Stomach smooth muscle (tissue), 2 donors: ENCODE results near the gene PLAC8.
"Not testable (repeated sequence)": the region's sequence is repeated elsewhere in the genome, so short reads cannot be mapped to it uniquely, and the experiment has no call there.

Source experiments
- H3K27ac ChIP-seq: one replicate; pipeline ENCODE4 v1.7.0; 2013; ENCODE audit warnings: mild to moderate bottlenecking, low read length, inconsistent platforms
- H3K27me3 ChIP-seq, 2 donors: one replicate each; pipeline ENCODE4 v1.7.0; 2013; ENCODE audit warnings: low read length in 2 of 2; ENCODE audit not compliant: insufficient read depth in 2 of 2, control insufficient read depth in 1 of 2
- H3K36me3 ChIP-seq, 2 donors: one replicate each; pipeline ENCODE4 v1.7.0; 2013; ENCODE audit warnings: low read length in 2 of 2; ENCODE audit not compliant: control insufficient read depth in 2 of 2, insufficient read depth in 2 of 2
- H3K4me1 ChIP-seq: one replicate; pipeline ENCODE4 v1.7.0; 2013; ENCODE audit warnings: low read length; ENCODE audit not compliant: control insufficient read depth, insufficient read depth
- H3K4me3 ChIP-seq, 2 donors: one replicate each; pipeline ENCODE4 v1.7.0; 2013; ENCODE audit warnings: low read length in 2 of 2
- H3K9ac ChIP-seq, 2 donors: one replicate each; pipeline ENCODE4 v1.7.0; 2013; ENCODE audit warnings: low read length in 2 of 2, mild to moderate bottlenecking in 1 of 2
- H3K9me3 ChIP-seq, 2 donors: one replicate each; pipeline ENCODE4 v1.7.0; 2013; ENCODE audit warnings: low read length in 2 of 2; ENCODE audit not compliant: control insufficient read depth in 2 of 2
- donor health status: healthy.
- donor health status: Pancreatic carcinoma.

Gene PLAC8

GRCh38 chr4:83114576-83114975, at the start of gene PLAC8:
TSS of gene PLAC8 (minus strand) at chr4:83114729. CDS start at chr4:83107921, 6,808 bp downstream.
- Histone ChIP-seq H3K4me3 (no peak within 1 kb of the TSS), H3K4me1 (peaks cover 7% of the 10 kb centered on the region)

DNA sequence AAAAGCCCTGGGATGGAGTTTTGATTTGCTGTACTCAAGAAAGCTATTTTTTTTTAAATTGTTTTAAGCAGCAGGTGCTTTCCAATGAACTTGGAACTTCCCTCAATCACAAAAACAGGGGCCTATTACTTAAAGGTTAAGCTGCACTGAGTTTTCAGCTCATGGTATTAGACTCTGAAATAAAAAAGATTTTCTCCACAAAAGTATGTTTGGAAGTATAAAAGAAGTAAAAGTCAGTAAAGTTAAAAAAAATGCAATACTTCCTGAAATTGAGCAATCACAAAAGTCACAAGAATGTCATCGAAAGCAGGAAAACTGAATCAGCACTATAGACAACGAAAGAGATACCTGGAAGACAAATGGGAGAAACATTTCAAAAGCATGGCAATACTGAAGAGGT, 38.9 kb upstream of the PLAC8 start:
- Histone ChIP-seq H3K27me3 (no peaks in the 10 kb centered on the region), H3K4me1 (no peaks in the 10 kb centered on the region), H3K4me3 (no peak overlapping the region), H3K36me3 (no peaks in the 10 kb centered on the region), H3K27ac (no peak overlapping the region), H3K9me3 (peaks cover 0 to 4% of the 10 kb centered on the region in 2 donors), H3K9ac (no peak overlapping the region)

More at GRCh38 chr4:83114576-83114975, at the start of gene PLAC8:
- H3K9me3 ChIP-seq: no peaks in the 10 kb centered on the region
- no peaks in the 10 kb centered on the region for H3K36me3 ChIP-seq
- H3K27me3 ChIP-seq: peaks cover 0 to 2% of the 10 kb centered on the region in 2 donors
- no peak within 1 kb of the TSS for H3K27ac ChIP-seq
- no peak within 1 kb of the TSS for H3K9ac ChIP-seq

- no peak overlapping the region for H3K4me3 ChIP-seq
- H3K4me1 ChIP-seq: no peaks in the 10 kb centered on the region
- no peak overlapping the region for H3K27ac ChIP-seq
- no peaks in the 10 kb centered on the region for H3K36me3 ChIP-seq
- H3K9ac ChIP-seq: no peak overlapping the region
- no peaks in the 10 kb centered on the region for H3K27me3 ChIP-seq
- H3K9me3 ChIP-seq: peaks cover 0 to 4% of the 10 kb centered on the region in 2 donors
Observed at GRCh38 chr4:83152746-83153145, 38.2 kb upstream of the PLAC8 start.

GRCh38 chr4:83151651-83152050, 37.1 kb upstream of the PLAC8 start:
- Histone ChIP-seq H3K27me3 (no peaks in the 10 kb centered on the region), H3K9ac (no peak overlapping the region), H3K36me3 (no peaks in the 10 kb centered on the region), H3K27ac (no peak overlapping the region), H3K4me3 (no peak overlapping the region), H3K9me3 (peaks cover 0 to 4% of the 10 kb centered on the region in 2 donors), H3K4me1 (no peaks in the 10 kb centered on the region)

- Histone ChIP-seq H3K9ac (no peak overlapping the region), H3K27ac (no peak overlapping the region)
Observed at GRCh38 chr4:83150653-83151330, 36.3 kb upstream of the PLAC8 start.

DNA sequence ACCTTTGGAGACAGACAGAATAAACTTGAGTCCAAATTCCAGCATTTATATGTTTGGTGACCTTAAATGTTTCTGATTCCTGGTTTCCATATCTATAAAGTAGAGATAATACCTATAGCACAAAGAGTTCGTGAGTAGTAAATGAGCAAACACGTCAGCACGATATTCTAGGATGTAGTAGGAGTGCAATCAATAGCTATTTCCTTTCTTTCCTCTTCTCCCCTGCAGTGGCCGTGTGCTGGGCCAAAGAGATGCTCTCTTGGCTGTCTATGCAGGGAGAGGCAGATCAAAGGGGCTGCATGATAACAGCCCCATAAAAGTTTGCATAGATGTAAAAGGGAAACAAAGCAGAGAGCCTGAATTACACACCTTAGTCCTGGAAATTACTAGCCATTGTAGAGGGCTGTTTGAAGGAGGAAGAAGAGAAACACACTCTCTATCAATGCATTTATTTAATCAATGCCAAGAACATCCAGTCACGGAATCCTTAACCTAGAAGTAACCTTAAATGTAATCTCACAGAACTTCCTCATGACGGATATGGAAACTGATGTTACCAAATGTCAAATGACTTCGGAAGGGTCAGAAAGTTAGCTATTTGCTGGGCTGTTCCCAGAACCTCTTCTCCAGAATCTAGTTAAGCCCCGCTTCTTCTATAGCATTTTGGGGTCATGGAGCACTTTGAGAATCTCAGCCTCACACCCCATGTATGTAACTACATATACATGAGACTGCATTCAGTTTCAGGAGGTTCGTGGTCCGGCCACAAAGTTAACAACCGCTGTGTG, 35.5 kb upstream of the PLAC8 start:
- no peak overlapping the region for H3K27ac ChIP-seq

More at GRCh38 chr4:83150653-83151330, 36.3 kb upstream of the PLAC8 start:
- no peaks in the 10 kb centered on the region for H3K4me1 ChIP-seq
- H3K27me3 ChIP-seq: no peaks in the 10 kb centered on the region
- H3K4me3 ChIP-seq: no peak overlapping the region
- no peaks in the 10 kb centered on the region for H3K9me3 ChIP-seq
- H3K36me3 ChIP-seq: no peaks in the 10 kb centered on the region

DNA sequence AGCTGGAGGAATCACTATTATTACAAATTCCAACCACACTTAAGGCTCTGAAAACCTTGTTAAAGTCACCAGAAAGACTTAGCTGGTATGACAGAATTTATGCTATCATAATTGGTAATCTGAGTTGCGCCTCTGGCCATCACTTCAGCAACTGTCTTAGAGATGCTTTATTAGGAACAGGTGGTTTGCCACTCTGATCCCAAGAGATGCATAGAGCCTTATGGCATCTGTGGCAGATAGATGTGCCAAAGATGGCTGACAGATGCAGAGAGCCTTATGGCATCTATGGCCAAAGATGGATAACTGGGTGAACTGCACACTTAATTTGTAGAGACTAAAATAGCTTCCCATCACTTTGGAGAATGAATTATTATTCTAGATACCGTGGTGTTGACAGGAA, 32.3 kb upstream of the PLAC8 start:
- Histone ChIP-seq H3K36me3 (no peaks in the 10 kb centered on the region), H3K27me3 (no peaks in the 10 kb centered on the region), H3K9me3 (no peaks in the 10 kb centered on the region), H3K4me1 (no peaks in the 10 kb centered on the region), H3K27ac (no peak overlapping the region), H3K9ac (no peak overlapping the region), H3K4me3 (no peak overlapping the region)

More for the DNA sequence above, 35.5 kb upstream of the PLAC8 start:
- Histone ChIP-seq H3K27me3 (no peaks in the 10 kb centered on the region), H3K4me1 (no peaks in the 10 kb centered on the region), H3K4me3 (no peak overlapping the region), H3K9ac (no peak overlapping the region), H3K9me3 (no peaks in the 10 kb centered on the region), H3K36me3 (no peaks in the 10 kb centered on the region)

DNA sequence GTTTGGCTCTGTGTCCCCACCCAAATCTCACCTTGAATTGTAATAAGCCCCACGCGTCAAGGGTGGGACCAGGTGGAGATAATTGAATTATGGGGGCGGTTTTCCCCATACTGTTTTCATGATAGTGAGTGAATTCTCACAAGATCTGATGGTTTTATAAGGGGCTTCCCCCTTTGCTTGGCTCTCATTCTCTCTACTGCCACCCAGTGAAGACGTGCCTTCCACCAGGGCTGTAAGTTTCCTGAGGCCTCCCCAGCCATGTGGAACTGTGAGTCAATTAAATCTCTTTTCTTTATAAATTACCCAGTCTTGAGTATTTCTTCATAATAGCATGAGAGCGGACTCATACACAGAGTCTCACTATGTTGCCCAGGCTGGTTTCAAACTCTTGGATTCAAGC, 31.2 kb upstream of the PLAC8 start:
- H3K4me1 ChIP-seq, H3K36me3 ChIP-seq, H3K9ac ChIP-seq, H3K27ac ChIP-seq, H3K4me3 ChIP-seq, H3K27me3 ChIP-seq, H3K9me3 ChIP-seq: not testable (repeated sequence)

- no peaks in the 10 kb centered on the region for H3K4me1 ChIP-seq
- no peaks in the 10 kb centered on the region for H3K36me3 ChIP-seq
- H3K9me3 ChIP-seq: no peaks in the 10 kb centered on the region
- H3K27ac ChIP-seq: no peak overlapping the region
- no peaks in the 10 kb centered on the region for H3K27me3 ChIP-seq
- no peak overlapping the region for H3K4me3 ChIP-seq
- H3K9ac ChIP-seq: no peak overlapping the region
Observed at GRCh38 chr4:83139514-83140156, 25.1 kb upstream of the PLAC8 start.

GRCh38 chr4:83138946-83139345, 24.4 kb upstream of the PLAC8 start:
- Histone ChIP-seq H3K27ac (no peak overlapping the region), H3K36me3 (no peaks in the 10 kb centered on the region), H3K27me3 (no peaks in the 10 kb centered on the region), H3K9ac (no peak overlapping the region), H3K4me3 (no peak overlapping the region), H3K4me1 (no peaks in the 10 kb centered on the region), H3K9me3 (no peaks in the 10 kb centered on the region)
